Eye (tissue), 1 donor: ENCODE data around the gene ZNF615.
"Not testable (repeated sequence)": the region's sequence is repeated elsewhere in the genome, so short reads cannot be mapped to it uniquely, and the experiment has no call there.

Source experiments
- DNase-seq: peaks from one replicate; pipeline ENCODE4 v3.0.0-alpha.2; 2015

The ZNF615 gene

DNA sequence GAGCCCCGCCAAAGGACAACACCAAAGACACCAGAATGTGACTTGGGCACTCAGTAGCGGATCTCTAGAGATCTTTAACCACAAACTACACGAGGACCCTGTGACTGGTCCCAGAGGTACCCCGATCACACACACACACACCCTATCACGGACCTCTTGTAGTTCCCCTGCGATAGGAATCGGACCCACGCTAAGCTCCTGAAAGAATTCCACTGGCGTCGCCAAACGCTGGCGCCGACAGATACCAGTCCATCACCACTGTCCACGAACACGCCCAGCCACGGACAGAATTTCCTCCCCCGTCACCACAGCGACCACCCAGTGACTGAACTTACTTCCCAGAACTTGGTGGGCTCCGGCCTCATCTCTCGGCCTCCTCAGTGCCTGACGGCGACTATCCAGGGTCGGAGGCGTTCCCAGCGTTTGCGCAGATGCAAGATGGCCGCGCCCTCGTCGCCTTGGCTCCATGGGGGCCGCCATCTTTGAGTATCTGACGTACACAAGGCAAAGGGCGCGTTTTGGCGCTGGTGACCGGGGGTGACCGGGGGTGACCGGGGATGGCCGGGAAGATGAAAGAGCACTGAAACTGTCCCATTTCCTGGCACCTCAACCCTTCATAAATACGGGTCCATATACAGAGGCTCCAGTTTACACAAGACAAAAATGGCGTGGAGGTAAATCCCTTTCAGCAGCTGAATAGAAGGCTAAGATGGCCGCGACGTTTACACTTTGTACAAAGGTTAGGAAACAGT, at the start of gene ZNF615:
Gene ZNF615 (minus strand): TSS at position 406 of the 752 bp plus-strand sequence. CDS start 4,500 bp downstream, outside the sequence.
- DNase-seq = peak; percentile 98

DNA sequence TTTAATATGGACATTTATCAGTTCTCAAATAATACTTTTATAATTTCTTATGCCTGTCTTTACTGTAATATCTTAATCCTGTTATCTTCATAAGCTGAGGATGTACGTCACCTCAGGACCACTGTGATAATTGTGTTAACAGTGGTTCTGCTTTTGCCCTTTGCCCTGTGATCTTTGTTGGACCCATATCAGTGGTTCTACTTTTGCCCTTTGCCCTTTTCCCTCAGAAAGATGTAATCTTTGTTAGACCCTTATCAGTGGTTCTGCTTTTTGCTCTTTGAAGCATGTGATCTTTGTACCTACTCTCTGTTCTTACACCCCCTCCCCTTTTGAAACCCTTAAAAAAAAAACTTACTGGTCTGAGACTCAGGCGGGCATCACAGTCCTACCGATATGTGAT, 48.5 kb upstream of the ZNF615 start:
- DNase-seq = not testable (repeated sequence)

DNA sequence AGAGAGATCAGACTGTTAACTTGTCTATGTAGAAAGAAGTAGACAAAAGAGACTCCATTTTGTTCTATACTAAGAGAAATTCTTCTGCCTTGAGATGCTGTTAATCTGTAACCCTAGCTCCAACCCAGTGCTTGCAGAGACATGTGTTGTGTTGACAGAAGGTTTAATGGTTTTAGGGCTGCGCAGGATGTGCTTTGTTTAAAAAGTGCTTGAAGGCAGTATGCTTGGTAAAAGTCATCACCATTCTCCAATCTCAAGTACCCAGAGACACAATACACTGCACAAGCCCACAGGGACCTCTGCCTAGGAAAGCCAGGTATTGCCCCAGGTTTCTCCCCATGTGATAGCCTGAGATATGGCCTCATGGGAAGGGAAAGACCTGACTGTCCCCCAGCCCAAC, 43.7 kb upstream of the ZNF615 start:
- not testable (repeated sequence) for DNase-seq

DNA sequence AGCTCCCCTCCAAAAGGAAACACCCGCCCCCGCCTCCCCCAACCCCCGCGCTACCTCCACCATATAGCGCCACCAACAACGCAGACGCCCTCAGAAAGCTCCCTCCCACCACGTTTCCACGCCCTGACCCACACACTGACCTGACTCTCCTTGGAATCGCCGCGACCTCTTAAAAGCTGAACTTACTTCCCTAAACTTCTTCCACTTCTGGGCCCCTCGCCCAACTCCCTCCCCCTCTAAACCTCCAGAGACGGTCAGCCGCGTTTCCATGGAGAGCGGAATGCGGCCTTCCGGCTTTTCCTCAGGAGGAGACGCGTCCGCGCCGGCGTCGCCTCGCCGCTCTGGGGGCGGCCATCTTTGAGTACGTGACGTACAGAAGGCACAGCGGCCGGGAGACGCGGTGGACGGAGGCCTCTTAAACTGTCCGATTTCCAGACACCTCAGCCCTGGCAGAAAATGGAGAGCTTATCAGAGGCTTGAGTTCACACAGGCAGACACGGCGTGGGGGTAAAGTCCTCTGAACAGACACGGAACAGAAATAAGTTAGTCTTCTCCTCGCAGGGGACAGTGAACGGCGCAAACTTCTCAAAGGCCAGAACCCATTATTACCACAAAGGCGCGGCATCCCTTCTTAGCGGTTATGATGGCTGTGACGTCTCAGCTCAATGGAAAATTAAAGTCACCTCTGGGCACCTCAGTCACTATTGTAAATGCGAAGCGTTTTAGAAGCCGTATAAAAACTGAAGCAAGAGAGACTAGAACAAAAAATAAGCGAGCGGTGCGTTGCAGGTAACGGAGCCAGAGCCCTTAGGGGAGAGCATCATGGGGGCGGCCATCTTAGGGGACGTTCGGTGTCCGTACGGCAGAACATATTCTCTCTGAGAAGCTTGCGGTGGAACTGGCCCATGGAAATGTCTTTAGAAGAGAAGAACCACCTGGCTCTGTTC, 40.8 kb upstream of the ZNF615 start, which contains the start of gene ZNF432:
Gene ZNF432 (minus strand): TSS at position 284 of the 947 bp plus-strand sequence. CDS start 1,970 bp downstream, outside the sequence.
- peak; percentile 98 for DNase-seq

DNA sequence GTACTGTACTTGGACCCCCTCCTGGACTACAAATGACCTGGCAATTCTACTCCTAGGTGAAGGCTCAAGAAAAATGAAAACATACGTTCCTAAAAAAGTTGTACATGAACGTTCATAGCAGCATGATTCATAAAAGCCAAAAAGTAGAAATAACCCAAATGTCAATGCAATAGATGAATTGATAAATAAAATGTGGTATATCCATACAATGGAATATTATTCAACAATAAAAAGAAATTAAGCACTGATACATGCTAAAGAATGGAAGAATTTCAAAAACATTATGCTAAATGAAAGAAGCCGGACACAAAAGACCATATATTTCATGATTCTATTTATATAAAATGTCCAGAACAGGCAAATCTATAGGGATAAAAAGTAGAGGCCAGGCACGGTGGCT, 31.2 kb upstream of the ZNF615 start:
- no peak for DNase-seq

DNA sequence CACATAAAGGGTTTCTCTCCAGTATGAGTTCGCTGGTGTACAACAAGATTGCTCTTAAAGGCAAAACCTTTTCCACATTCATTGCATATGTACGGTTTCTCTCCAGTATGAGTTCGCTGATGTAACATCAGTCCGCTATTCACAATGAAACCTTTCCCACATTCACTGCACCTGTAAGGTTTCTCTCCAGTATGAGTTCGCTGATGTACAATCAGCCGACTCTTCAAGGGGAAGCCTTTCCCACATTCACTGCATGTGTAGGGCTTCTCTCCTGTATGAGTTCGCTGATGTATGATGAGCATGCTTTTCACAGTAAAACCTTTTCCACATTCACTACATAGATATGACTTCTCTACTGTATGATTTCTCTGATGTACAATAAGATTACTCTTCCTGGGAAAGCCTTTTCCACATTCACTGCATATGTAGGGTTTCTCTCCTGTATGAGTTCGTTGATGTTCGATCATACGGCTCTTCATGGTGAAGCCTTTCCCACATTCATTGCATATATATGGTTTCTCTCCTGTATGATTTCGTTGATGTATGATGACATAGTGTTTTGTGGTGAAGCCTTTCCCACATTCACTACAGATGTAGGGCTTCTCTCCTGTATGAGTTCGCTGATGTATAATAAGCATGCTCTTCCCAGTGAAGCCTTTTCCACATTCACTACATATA, 26.2 kb upstream of the ZNF615 start:
- DNase-seq = no peak

DNA sequence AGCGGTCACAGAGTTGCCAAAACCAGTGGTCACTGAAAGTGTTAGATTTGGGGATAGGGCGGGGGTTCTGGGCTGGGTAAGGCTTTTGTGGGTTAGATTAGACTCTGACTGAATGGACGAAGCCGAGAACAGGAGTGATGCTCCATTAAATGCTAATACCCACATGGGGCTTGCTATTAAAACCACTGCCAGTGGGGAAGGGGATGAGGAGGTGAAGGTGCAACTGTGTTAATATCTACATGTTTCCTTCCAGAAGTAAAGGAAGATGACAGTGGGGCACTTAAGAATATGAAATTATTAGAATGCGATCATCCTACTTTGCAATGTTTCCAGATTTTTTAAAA, 20.7 kb upstream of the ZNF615 start:
- no peak for DNase-seq

DNA sequence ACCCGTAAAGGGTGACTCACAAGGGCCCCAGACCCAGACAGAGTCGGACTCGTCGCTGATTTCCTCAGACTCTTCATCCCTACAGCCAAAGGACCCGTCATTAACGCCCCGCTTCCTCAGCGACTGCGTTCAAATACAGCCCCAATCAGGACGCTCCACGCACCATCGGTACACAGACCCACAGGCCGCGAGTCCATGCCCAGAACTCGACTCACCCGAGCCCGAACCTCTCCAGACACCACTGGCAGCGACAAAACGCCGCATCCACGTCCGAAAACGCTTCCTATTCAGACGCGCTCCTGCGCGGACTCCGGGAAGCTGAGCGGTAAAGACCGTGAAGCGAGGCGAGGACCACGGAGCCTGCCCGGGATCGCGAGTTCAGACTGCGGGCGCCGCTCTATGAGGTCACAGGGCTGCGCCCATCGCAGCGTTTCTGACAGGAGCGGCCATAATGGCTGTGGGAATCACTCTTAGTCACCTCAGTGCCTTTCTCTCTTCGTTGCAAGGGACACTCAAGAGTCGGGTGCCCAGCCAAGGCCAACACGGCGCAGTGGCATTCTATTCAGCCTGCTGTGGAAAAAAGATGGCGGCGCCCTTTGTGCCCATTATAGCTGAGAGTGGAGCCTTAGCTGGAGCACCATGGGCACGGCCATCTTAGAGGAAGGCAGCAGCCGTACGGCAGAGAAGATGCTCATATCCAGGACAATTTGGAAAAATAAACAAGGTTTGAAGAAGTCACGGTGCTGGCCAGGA, 20.2 kb upstream of the ZNF615 start, which contains the start of gene ZNF614:
Gene ZNF614 (minus strand): TSS at position 353 of the 753 bp plus-strand sequence. CDS start 2,634 bp downstream, outside the sequence.
- peak; percentile 97 for DNase-seq

DNA sequence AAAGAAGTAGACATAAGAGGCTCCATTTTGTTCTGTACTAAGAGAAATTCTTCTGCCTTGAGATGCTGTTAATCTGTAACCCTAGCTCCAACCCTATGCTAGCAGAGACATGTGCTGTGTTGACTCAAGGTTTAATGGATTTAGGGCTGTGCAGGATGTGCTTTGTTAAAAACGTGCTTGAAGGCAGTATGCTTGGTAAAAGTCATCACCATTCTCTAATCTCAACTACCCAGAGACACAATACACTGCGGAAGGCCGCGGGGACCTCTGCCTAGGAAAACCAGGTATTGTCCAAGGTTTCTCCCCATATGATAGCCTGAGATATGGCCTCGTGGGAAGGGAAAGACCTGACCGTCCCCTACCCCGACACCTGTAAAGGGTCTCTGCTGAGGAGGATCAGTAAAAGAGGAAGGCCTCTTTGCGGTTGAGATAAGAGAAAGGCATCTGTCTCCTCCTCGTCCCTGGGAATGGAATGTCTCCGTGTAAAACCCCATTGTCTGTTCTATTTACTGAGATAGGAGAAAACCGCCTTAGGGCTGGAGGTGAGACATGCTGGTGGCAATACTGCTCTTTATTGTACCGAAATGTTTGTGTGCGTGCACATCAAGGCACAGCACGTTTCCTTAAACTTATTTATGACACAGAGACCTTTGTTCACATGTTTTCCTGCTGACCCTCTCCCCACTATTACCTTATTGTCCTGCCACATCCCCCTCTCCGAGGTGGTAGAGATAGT, 18.4 kb upstream of the ZNF615 start:
- not testable (repeated sequence) for DNase-seq

DNA sequence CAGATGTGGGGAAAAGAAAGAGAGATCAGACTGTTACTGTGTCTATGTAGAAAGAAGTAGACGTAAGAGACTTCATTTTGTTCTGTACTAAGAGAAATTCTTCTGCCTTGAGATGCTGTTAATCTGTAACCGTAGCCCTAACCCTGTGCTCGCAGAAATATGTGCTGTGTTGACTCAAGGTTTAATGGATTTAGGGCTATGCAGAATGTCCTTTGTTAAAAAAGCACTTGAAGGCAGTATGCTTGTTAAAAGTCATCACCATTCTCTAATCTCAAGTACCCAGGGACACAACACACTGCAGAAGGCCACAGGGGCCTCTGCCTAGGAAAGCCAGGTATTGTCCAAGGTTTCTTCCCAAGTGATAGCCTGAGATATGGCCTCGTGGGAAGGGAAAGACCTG, 16.5 kb upstream of the ZNF615 start:
- not testable (repeated sequence) for DNase-seq

DNA sequence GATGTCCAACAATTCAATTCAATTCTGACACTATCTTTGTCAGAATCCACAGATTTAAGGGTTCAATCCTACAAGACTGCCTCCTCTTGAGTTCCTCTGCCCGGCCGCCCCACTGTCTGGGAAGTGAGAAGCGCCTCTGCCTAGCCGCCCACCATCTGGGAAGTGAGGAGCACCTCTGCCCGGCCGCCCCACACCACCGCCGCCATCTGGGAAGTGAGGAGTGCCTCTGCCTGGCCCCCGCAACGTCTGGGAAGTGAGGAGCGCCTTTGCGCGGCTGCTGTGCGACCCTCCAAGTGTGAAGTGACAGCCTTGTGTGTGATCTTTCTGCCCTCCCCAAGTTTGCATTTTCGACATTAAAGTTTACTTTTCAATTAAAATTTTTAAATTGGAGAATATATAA, 14.2 kb upstream of the ZNF615 start:
- no peak for DNase-seq

DNA sequence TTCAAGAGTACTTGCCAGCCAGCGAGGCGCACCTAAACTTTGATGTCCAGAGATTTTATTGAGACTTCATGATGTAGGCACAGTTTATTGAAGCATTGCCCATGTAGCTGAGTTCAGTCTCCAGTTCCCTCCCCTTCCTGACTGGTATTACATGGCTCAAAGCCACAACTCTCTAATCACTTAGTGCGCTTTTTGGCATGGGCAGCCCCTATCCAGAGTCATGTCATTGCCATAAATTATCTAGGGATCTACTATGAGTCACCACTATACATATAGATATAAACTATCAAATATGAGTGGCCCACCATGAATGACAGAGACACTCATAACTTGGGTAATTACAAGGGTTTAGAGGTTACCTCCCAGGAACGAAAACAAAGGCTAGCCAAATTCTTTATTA, 12.5 kb upstream of the ZNF615 start:
- DNase-seq = no peak

DNA sequence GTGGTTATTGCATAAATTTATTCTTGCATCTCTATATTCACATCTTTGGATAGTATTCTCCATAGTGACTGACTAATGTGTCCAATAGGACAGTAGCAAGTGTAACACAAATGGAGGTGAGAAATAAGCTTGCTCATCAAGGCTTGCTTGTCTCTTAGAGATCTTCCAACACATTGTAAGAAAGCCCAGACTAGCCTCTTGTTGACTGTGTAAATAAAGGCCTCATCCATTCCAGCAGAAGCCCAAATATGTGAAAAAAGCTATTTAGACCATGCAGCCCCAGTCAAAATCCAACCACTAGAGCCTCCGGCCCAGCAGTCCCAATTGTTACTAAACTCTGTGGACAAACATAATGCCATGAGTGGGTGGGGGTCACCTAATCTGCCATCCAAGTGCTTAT, 2.7 kb upstream of the ZNF615 start:
- no peak for DNase-seq

DNA sequence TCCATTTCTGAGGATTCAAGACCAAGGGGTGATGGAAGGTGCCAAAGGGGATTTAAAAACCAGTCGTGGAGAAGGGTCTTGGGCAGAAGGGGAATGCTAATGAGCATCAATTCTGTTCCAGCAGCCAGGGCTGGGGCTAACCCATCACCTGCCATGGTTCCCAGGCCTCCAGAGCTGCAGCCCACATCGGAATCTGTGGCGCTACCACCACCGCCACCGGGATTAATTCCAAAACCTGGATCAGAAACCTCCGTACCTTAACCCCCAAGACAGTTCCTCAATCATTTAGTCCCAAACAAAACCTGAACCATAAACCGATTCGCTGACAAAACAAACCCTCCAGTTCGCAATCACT, 583 bp downstream of the ZNF615 start:
- no peak for DNase-seq

DNA sequence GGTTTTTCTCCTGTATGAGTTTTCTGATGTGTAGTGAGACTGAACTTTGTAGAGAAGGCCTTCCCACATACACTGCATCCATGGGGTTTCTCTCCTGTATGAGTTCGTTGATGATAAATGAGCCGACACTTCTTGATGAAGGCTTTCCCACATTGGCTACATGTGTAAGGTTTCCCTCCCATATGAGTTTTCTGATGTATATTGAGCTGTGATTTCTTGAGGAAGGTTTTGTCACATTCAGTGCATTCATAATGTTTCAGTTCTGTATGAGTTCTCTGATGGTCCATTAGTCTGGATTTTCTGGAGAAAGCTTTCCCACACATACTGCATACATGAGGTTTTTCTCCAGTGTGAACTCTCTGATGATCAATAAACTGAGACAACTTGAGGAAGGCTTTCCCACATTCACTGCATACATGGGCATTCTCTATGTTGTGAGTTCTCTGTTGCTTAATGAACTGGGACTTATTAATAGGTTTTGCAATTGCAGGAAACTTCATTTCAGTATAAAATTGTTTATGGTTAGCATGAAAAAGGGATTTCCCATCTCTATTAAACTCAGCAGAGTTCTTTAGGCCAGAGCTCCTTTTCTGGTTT, 13.9 kb downstream of the ZNF615 start:
- no peak for DNase-seq

DNA sequence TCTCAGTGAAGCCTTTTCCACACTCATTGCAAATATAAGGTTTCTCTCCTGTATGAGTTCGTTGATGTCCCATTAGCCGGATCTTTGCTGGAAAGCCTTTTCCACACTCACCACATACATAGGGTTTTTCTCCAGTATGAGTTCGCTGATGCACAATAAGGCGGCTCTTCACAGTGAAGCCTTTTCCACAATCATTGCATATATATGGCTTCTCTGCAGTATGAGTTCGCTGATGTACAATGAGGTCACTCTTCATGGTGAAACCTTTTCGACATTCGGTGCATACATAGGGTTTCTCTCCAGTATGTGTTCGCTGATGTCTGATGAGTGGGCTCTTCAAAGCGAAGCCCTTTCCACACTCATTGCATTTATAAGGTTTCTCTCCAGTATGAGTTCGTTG, 14.6 kb downstream of the ZNF615 start:
- DNase-seq = no peak

DNA sequence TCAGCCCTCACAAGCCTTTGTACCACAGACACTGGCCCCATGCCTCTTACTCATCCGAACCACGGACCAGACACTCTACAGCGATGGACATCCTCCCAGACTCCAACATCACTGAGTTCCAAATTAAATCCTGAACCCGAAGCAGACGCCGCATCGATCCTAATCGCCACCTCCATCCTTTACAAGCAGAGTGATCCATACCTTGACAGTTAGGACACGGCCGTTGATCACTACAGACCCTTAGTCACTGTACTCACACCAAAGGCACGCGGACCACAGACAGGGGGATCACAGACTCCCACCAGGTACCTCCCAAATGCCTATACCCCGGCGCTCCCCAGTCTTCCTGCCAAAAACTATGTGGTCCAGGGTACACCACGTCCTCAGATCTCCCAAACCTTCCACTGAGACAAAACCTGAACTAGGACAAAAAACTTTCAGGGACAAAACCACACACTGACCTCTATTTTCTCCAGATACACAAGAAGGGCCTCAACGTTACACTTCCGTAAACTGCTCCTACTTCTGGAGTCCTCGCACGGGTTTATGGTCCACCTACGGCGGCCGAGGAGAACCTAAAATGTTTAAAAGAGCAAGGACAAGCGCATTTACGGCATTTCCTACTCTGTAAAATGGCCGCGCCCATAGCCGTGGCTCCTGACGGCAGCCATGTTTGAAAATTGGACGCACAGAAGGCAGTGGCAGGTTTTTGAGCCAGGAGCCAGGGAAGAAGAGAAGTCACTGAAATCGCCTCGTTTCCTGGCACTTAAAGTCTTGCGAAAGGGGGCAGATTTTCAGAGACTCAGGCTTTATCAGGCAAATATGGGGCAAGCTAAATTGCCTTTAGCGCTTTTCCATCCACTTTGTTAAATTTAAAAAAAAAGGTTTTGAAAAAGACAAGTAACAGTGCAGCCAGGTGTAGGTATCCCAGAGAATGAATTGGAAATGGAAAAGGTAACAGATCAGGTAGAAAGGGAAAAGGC, 21.4 kb downstream of the ZNF615 start, which contains the start of gene ZNF350:
Gene ZNF350 (minus strand): TSS at position 532 of the 983 bp plus-strand sequence. CDS start 12,480 bp downstream, outside the sequence.
- peak; percentile 96 for DNase-seq

DNA sequence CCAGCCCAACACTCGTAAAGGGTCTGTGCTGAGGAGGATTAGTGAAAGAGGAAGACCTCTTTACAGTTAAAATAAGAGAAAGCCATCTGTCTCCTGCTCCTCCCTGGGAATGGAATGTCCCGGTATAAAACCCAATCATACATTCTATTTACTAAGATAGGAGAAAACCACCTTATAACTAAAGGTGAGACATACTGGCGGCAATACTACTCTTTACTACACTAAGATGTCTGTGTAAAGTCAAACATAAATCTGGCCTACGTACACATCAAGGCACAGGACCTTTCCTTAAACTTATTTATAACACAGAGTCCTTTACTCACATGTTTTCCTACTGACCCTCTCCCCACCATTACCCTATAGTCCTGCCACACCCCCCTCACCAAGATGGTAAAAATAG, 24.6 kb downstream of the ZNF615 start:
- no peak for DNase-seq

DNA sequence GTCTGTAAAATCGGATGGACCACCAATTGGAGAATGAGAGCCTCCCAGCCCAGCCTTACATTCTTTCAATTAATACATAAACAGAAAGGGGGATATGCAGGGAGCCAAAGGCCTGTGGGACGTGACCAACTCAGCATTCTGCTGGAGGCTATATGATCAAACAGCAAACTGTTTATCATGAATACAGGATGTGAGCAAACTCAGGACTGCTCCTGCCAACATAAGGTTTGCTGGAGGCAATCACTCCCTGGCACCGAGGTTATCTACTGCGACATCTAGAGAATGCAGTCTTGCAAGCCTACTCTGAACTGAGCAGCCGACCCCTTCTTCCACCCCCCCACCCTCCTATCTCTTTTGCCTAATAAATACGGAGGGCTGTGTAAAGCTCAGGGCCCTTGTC, 27.1 kb downstream of the ZNF615 start:
- not testable (repeated sequence) for DNase-seq
